MM.1S (cell line): Measurements from ENCODE around the gene IPO7.

Experiments used
- DNase-seq: peaks from one replicate; pipeline ENCODE4 v3.0.0-alpha.2; 2015
- H2AFZ ChIP-seq: fragments of 300-600 bp; sonication (generic); 2 replicates; pipeline ENCODE4 v1.6.0; 2016; ENCODE audit warnings: antibody characterized with exemption, low read length
- H3F3A ChIP-seq: fragments of 300-600 bp; sonication (generic); 2 replicates; pipeline ENCODE4 v1.6.1; 2016; ENCODE audit warnings: mild to moderate bottlenecking, antibody characterized with exemption, low read length, moderate library complexity, mixed read lengths; ENCODE audit not compliant: insufficient read depth
- H3K27ac ChIP-seq: fragments of 300-600 bp; sonication (generic); 2 replicates; pipeline ENCODE4 v1.5.1; 2016; ENCODE audit warnings: mild to moderate bottlenecking, low read length
- H3K27me3 ChIP-seq: fragments of 300-600 bp; sonication (generic); replicated peaks from 2 replicates; pipeline ENCODE4 v1.6.0; 2016; ENCODE audit warnings: low read length; ENCODE audit not compliant: insufficient read depth
- H3K36me3 ChIP-seq: fragments of 300-600 bp; sonication (generic); replicated peaks from 2 replicates; pipeline ENCODE4 v1.6.1; 2016; ENCODE audit warnings: mild to moderate bottlenecking, low read length, mixed read lengths; ENCODE audit not compliant: insufficient read depth
- H3K4me1 ChIP-seq: fragments of 300-600 bp; sonication (generic); 2 replicates; pipeline ENCODE4 v1.6.1; 2016; ENCODE audit warnings: low read length, mixed read lengths
- H3K4me2 ChIP-seq: fragments of 300-600 bp; sonication (generic); 2 replicates; pipeline ENCODE4 v1.6.0; 2016; ENCODE audit warnings: low read depth, low read length
- H3K4me3 ChIP-seq: fragments of 300-600 bp; sonication (generic); 2 replicates; pipeline ENCODE4 v1.5.1; 2016; ENCODE audit warnings: low read length, mixed read lengths
- H3K79me2 ChIP-seq: fragments of 300-600 bp; sonication (generic); 2 replicates; pipeline ENCODE4 v1.6.1; 2016; ENCODE audit warnings: mixed run types, low read length, mixed read lengths
- H3K9ac ChIP-seq: fragments of 300-600 bp; sonication (generic); 2 replicates; pipeline ENCODE4 v1.6.1; 2016; ENCODE audit warnings: low read length, mixed read lengths
- H3K9me2 ChIP-seq: fragments of 300-600 bp; sonication (generic); replicated peaks from 2 replicates; pipeline ENCODE4 v1.6.1; 2016; ENCODE audit warnings: mild to moderate bottlenecking, low read length, mixed read lengths; ENCODE audit not compliant: insufficient read depth
- H3K9me3 ChIP-seq: fragments of 300-600 bp; sonication (generic); replicated peaks from 2 replicates; pipeline ENCODE4 v1.6.1; 2016; ENCODE audit warnings: mild to moderate bottlenecking, low read length, mixed read lengths; ENCODE audit not compliant: insufficient read depth
- H4K20me1 ChIP-seq: fragments of 300-600 bp; sonication (generic); 2 replicates; pipeline ENCODE4 v1.6.1; 2016; ENCODE audit warnings: mild to moderate bottlenecking, low read length, moderate library complexity, mixed read lengths; ENCODE audit not compliant: insufficient read depth
- CTCF ChIP-seq: fragments of 300-600 bp; sonication (generic); IDR thresholded peaks from 2 replicates; pipeline ENCODE4 v1.5.1; 2016; ENCODE audit warnings: antibody characterized with exemption, low read length, mixed read lengths
- EZH2 ChIP-seq: fragments of 300-600 bp; sonication (generic); optimal IDR thresholded peaks from 2 replicates; pipeline ENCODE3; 2017; ENCODE audit warnings: low read depth, mild to moderate bottlenecking, antibody characterized with exemption, low read length, mixed read lengths
- EZH2phosphoT487 ChIP-seq: fragments of 300-600 bp; sonication (generic); IDR thresholded peaks from 2 replicates; pipeline ENCODE4 v1.6.1; 2018; ENCODE audit warnings: antibody characterized with exemption, low read length

Gene IPO7

GRCh38 chr11:9494316-9494715 lies 109.9 kb downstream of the IPO7 start:
- Histone ChIP-seq H4K20me1 (no peaks in the 10 kb centered on the region), H3K27ac (no peak overlapping the region), H3K27me3 (no peaks in the 10 kb centered on the region), H3K4me2 (no peak overlapping the region), H3K9me3 (no peaks in the 10 kb centered on the region), H3F3A (no peaks in the 10 kb centered on the region), H3K36me3 (no peaks in the 10 kb centered on the region; the same call in 1 of the 2 replicates), H3K9ac (no peak overlapping the region), H3K79me2 (no peaks in the 10 kb centered on the region), H3K9me2 (no peaks in the 10 kb centered on the region), H3K4me1 (no peaks in the 10 kb centered on the region), H2AFZ (no peak overlapping the region), H3K4me3 (no peak overlapping the region)
- no peak for DNase-seq
- no peak for TF ChIP-seq EZH2phosphoT487
- no peak for TF ChIP-seq EZH2
- no peak for TF ChIP-seq CTCF

- H3K4me1 ChIP-seq: no peaks in the 10 kb centered on the region
- no peaks in the 10 kb centered on the region for H3K9me3 ChIP-seq
- H3K9me2 ChIP-seq: no peaks in the 10 kb centered on the region
- H3K79me2 ChIP-seq: no peaks in the 10 kb centered on the region
- no peak overlapping the region for H3K4me3 ChIP-seq
- no peak overlapping the region for H3K9ac ChIP-seq
- H2AFZ ChIP-seq: no peak overlapping the region
- no peaks in the 10 kb centered on the region for H4K20me1 ChIP-seq
- no peaks in the 10 kb centered on the region; the same call in 1 of the 2 replicates for H3K36me3 ChIP-seq
- H3K4me2 ChIP-seq: no peak overlapping the region
- no peaks in the 10 kb centered on the region for H3K27me3 ChIP-seq
- TF ChIP-seq CTCF (no peak), EZH2phosphoT487 (no peak), EZH2 (no peak)
- no peak for DNase-seq
- H3F3A ChIP-seq: no peaks in the 10 kb centered on the region
- H3K27ac ChIP-seq: no peak overlapping the region
These were observed 111.5 kb downstream of the IPO7 start for GRCh38 chr11:9495803-9496514.
